ENCODE measurements around the gene HTR3E. TPM values are rescaled to one million over a fixed set of nuclear protein-coding genes. Genes with fewer than 3 reads are reported as not detected.

The HTR3E gene
- total RNA-seq (under 1 TPM; 0.31 to 0.63 TPM), polyA plus RNA-seq (ENCODE audit: insufficient read depth, low read depth, low replicate concordance) (not detected)
- long read RNA-seq, donor 1: 0 reads
- long read RNA-seq, donor 2: 0 reads

- no peaks in the 10 kb centered on the region for H3K4me1 ChIP-seq
- no peaks in the 10 kb centered on the region for H3K9me3 ChIP-seq
- DNase-seq: no peak
- no peaks in the 10 kb centered on the region for H3K36me3 ChIP-seq (ENCODE audit: low read depth, missing control alignments)
- no peaks in the 10 kb centered on the region for H3K27me3 ChIP-seq
- no peak within 1 kb of the TSS for H3K27ac ChIP-seq
- 83 to 87% methylated on average over 7 of the region's 7 CpGs for WGBS, 2 donors
- intact Hi-C loops (cut with DNase I; ENCODE audit: low total_unique reads): no loop called here
- H3K4me3 ChIP-seq: no peak within 1 kb of the TSS
- TF ChIP-seq POLR2A (IDR thresholded peaks at IDR 0.05) (no peak), CTCF (IDR thresholded peaks at IDR 0.05) (no peak)
Measured at GRCh38 chr3:184096811-184097383, at the start of gene HTR3E. Gene HTR3E, plus strand, starts transcription at chr3:184097064. Its CDS starts 466 bp downstream, at chr3:184097530.

GRCh38 chr3:184050217-184050847 lies 46.5 kb upstream of the HTR3E start:
- intact Hi-C loops (cut with DNase I; ENCODE audit: low total_unique reads): no loop called here
- H3K9me3 ChIP-seq: no peaks in the 10 kb centered on the region
- no peaks in the 10 kb centered on the region for H3K36me3 ChIP-seq (ENCODE audit: low read depth, missing control alignments)
- no peaks in the 10 kb centered on the region for H3K27me3 ChIP-seq
- no peaks in the 10 kb centered on the region for H3K4me1 ChIP-seq
- H3K27ac ChIP-seq: no peak overlapping the region
- no peak for DNase-seq
- WGBS, 2 donors: 91 to 92% methylated on average over 7 of the region's 7 CpGs
- H3K4me3 ChIP-seq: no peak overlapping the region
- TF ChIP-seq CTCF (IDR thresholded peaks at IDR 0.05) (no peak), POLR2A (IDR thresholded peaks at IDR 0.05) (no peak)

- Histone ChIP-seq H3K27me3 (no peaks in the 10 kb centered on the region), H3K36me3 (ENCODE audit: low read depth, missing control alignments) (no peaks in the 10 kb centered on the region), H3K4me1 (no peaks in the 10 kb centered on the region), H3K4me3 (no peak within 1 kb of the TSS), H3K27ac (no peak within 1 kb of the TSS), H3K9me3 (no peaks in the 10 kb centered on the region)
- DNase-seq: no peak
- TF ChIP-seq POLR2A (IDR thresholded peaks at IDR 0.05) (no peak), CTCF (IDR thresholded peaks at IDR 0.05) (no peak)
- intact Hi-C loops (cut with DNase I; ENCODE audit: low total_unique reads): no loop called here
- whole genome bisulfite sequencing, 2 donors: 66 to 87% methylated on average over 4 of the region's 4 CpGs
Measured at GRCh38 chr3:184052767-184053166, 44.1 kb upstream of the HTR3E start, which contains the start of gene HTR3C. Gene HTR3C, plus strand, starts transcription at chr3:184053047. Its CDS starts 34 bp downstream, at chr3:184053081.

- Histone ChIP-seq H3K27ac (no peak overlapping the region), H3K27me3 (no peaks in the 10 kb centered on the region), H3K9me3 (no peaks in the 10 kb centered on the region), H3K4me3 (no peak overlapping the region), H3K36me3 (ENCODE audit: low read depth, missing control alignments) (no peaks in the 10 kb centered on the region), H3K4me1 (no peaks in the 10 kb centered on the region)
- DNase-seq: no peak
- 59 to 62% methylated on average over 9 of the region's 9 CpGs for WGBS, 2 donors
- intact Hi-C loops (cut with DNase I; ENCODE audit: low total_unique reads): no loop called here
- no peak for TF ChIP-seq POLR2A (IDR thresholded peaks at IDR 0.05)
Measured at GRCh38 chr3:184058029-184058428, 38.8 kb upstream of the HTR3E start.

- H3K9me3 ChIP-seq: no peaks in the 10 kb centered on the region
- TF ChIP-seq CTCF (IDR thresholded peaks at IDR 0.05): no peak
- no peak for TF ChIP-seq POLR2A (IDR thresholded peaks at IDR 0.05)
- WGBS, 2 donors: 57 to 78% methylated on average over 7 of the region's 7 CpGs
- no peak for DNase-seq
- H3K36me3 ChIP-seq (ENCODE audit: low read depth, missing control alignments): no peaks in the 10 kb centered on the region
- no peak overlapping the region for H3K27ac ChIP-seq
- intact Hi-C loops (cut with DNase I; ENCODE audit: low total_unique reads): no loop called here
- H3K4me1 ChIP-seq: no peaks in the 10 kb centered on the region
- no peak overlapping the region for H3K4me3 ChIP-seq
- no peaks in the 10 kb centered on the region for H3K27me3 ChIP-seq
Measured at GRCh38 chr3:184059424-184059823, 37.4 kb upstream of the HTR3E start.
